Measurements from ENCODE around the gene SPZ1.

DNA sequence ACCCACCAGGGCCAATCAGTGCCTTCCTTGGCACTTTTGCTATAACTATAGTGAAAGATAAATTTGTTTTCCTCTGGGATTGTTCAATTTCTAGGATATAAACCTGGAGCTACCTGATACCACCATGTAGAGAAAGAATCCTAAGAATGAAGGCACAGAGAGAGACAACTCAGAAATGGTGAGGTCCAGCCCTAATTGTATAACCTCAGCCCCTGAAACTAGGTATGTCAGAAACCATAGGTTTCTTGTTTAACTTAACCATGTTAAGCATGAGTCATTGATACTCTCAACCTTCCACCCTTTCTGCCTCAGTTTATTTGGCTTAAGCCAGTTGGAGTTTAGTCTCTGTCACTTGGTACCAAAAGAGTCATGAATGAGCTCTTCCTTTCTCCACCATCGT lies 4.6 kb upstream of the SPZ1 start:
- TF ChIP-seq CTCF (conservative IDR thresholded peaks at IDR 0.05) = no peak
- no peak for TF ChIP-seq EZH2 (IDR thresholded peaks at IDR 0.05; ENCODE audit: low read depth)
